SU-DHL-6 (cell line): ENCODE results near the gene MINK1.
A peak's percentile ranks its signal among the peaks of the same experiment; 100 is the strongest.

ENCODE experiments used
- H2AFZ ChIP-seq: fragments of 200-600 bp; sonication (generic); 2 replicates; pipeline ENCODE4 v1.6.1; 2014; ENCODE audit warnings: low read depth, mild to moderate bottlenecking, moderate library complexity, mixed read lengths, antibody characterized with exemption, low read length; ENCODE audit not compliant: severe bottlenecking
- H3F3A ChIP-seq: fragments of 200-600 bp; shearing (Covaris generic); 2 replicates; pipeline ENCODE4 v1.6.0; 2016; ENCODE audit warnings: antibody characterized with exemption, mild to moderate bottlenecking; ENCODE audit not compliant: insufficient read depth
- H3K27ac ChIP-seq: fragments of 200-600 bp; sonication (generic); 2 replicates; pipeline ENCODE4 v1.5.1; 2016; ENCODE audit warnings: low read depth, mild to moderate bottlenecking, low read length, moderate library complexity, mixed read lengths
- H3K27me3 ChIP-seq: fragments of 200-600 bp; sonication (generic), shearing (Covaris generic); 2 replicates; pipeline ENCODE4 v1.6.0; 2014; ENCODE audit warnings: mild to moderate bottlenecking, low read length
- H3K36me3 ChIP-seq: fragments of 200-600 bp; sonication (generic); 2 replicates; pipeline ENCODE4 v1.6.1; 2014; ENCODE audit warnings: mild to moderate bottlenecking, low read length, mixed read lengths
- H3K4me2 ChIP-seq: fragments of 300-600, 200-600 bp; shearing (Covaris generic), sonication (generic); 2 replicates; pipeline ENCODE4 v1.6.0; 2014; ENCODE audit warnings: low read length, low read depth, mild to moderate bottlenecking; ENCODE audit not compliant: poor library complexity, severe bottlenecking
- H3K4me3 ChIP-seq: fragments of 200-600 bp; sonication (generic); 2 replicates; pipeline ENCODE4 v1.5.1; 2014; ENCODE audit warnings: antibody characterized with exemption, low read length, mild to moderate bottlenecking, mixed read lengths; ENCODE audit not compliant: insufficient read depth, poor library complexity, severe bottlenecking
- H3K79me2 ChIP-seq: fragments of 200-600 bp; sonication (generic); 2 replicates; pipeline ENCODE4 v1.6.1; 2014; ENCODE audit warnings: mild to moderate bottlenecking, low read length, moderate library complexity; ENCODE audit not compliant: insufficient read depth
- H3K9ac ChIP-seq: fragments of 200-600 bp; sonication (generic); 2 replicates; pipeline ENCODE4 v1.7.0; 2014; ENCODE audit warnings: mild to moderate bottlenecking, low read length
- H3K9me2 ChIP-seq: fragments of 200-600 bp; sonication (generic); replicated peaks from 2 replicates; pipeline ENCODE4 v1.6.1; 2014; ENCODE audit warnings: low read length; ENCODE audit not compliant: insufficient read depth
- H3K9me3 ChIP-seq: fragments of 200-600 bp; sonication (generic); 2 replicates; pipeline ENCODE4 v1.6.1; 2014; ENCODE audit warnings: low read length, mixed read lengths; ENCODE audit not compliant: insufficient read depth
- H4K20me1 ChIP-seq: fragments of 200-600 bp; sonication (generic); 2 replicates; pipeline ENCODE4 v1.6.1; 2014; ENCODE audit warnings: low read depth, mild to moderate bottlenecking, antibody characterized with exemption, low read length, moderate library complexity, mixed read lengths
- EZH2phosphoT487 ChIP-seq: fragments of 200-600 bp; sonication (generic), shearing (Covaris generic); conservative IDR thresholded peaks from 2 replicates; pipeline ENCODE4 v1.6.1; 2018; ENCODE audit warnings: mild to moderate bottlenecking, antibody characterized with exemption, low read length, moderate library complexity, mixed read lengths
- TF ChIP-seq, protein P1 (sequence below): fragments of 200-600 bp; sonication (generic); IDR thresholded peaks from one replicate; pipeline ENCODE4 v1.5.1; 2017; ENCODE audit warnings: antibody characterized with exemption, mild to moderate bottlenecking, low read length, moderate library complexity; ENCODE audit not compliant: insufficient read depth, poor library complexity, severe bottlenecking

MINK1 gene

DNA sequence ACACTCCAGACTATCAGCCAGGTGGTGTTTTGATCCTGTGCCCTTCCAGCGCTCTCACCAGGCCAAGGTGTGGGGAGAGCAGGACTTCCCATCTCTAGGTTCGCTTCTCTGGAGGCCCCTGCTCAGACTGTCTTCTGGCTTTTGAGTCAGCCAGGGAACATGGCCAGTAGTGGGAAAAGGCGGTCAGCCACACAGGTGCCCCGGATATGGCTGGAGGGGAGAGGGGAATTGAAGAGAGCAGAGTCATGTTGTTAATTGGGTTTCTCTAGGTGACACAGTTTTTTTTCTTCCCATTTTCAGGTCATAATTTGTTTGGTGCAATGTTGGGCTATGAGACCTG is 1.5 kb downstream of the MINK1 start:
- Histone ChIP-seq H3K36me3 (no peaks in the 10 kb centered on the region), H3K9me3 (no peaks in the 10 kb centered on the region)

DNA sequence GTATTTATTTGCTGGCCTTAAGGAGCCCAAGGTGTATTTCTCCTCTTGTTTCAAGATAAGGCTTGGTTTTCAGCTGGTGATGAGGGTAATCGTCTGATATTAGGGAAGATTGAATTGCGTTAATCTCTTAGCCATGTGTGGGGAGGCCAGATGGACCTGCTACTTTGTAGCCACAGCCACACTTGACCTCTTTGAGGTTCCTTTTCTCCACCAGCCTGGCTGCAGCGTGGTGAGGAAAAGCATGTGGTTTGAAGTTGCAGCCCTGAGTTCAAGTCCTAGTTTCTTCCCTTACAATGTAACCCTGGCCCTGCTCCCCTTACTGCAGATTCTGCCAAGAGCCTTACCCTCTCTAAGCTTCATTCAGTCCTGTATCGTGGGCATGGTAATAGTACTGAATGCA is 3.1 kb downstream of the MINK1 start:
- H3K4me2 ChIP-seq = no peak overlapping the region
- no peak overlapping the region for H3K4me3 ChIP-seq
- H3K9me3 ChIP-seq = no peaks in the 10 kb centered on the region
- no peak overlapping the region for H3K9ac ChIP-seq
- 0 out of 2 replicates have a peak, but pooled peaks cover 3% of the 10 kb centered on the region for H4K20me1 ChIP-seq
- peaks cover 55% of the 10 kb centered on the region for H3K79me2 ChIP-seq
- no peak overlapping the region for H3K27ac ChIP-seq
- H3K36me3 ChIP-seq = no peaks in the 10 kb centered on the region
- H3K9me2 ChIP-seq = no peaks in the 10 kb centered on the region
- no peak overlapping the region for H2AFZ ChIP-seq
- TF ChIP-seq, protein P1, sequence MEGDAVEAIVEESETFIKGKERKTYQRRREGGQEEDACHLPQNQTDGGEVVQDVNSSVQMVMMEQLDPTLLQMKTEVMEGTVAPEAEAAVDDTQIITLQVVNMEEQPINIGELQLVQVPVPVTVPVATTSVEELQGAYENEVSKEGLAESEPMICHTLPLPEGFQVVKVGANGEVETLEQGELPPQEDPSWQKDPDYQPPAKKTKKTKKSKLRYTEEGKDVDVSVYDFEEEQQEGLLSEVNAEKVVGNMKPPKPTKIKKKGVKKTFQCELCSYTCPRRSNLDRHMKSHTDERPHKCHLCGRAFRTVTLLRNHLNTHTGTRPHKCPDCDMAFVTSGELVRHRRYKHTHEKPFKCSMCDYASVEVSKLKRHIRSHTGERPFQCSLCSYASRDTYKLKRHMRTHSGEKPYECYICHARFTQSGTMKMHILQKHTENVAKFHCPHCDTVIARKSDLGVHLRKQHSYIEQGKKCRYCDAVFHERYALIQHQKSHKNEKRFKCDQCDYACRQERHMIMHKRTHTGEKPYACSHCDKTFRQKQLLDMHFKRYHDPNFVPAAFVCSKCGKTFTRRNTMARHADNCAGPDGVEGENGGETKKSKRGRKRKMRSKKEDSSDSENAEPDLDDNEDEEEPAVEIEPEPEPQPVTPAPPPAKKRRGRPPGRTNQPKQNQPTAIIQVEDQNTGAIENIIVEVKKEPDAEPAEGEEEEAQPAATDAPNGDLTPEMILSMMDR = no peak
- TF ChIP-seq EZH2phosphoT487 = no peak
- 0 out of 2 replicates have a peak, but pooled peaks cover 6% of the 10 kb centered on the region for H3F3A ChIP-seq
- H3K27me3 ChIP-seq = no peaks in the 10 kb centered on the region

More for the DNA sequence above, 1.5 kb downstream of the MINK1 start:
- Histone ChIP-seq H3K9me2 (no peaks in the 10 kb centered on the region), H2AFZ (no peak overlapping the region), H3K79me2 (peaks cover 41% of the 10 kb centered on the region), H3K27me3 (no peaks in the 10 kb centered on the region), H3K9ac (peak overlapping the region; percentile 90), H3F3A (0 out of 2 replicates have a peak, but pooled peaks cover 6% of the 10 kb centered on the region), H4K20me1 (no peaks in the 10 kb centered on the region), H3K4me3 (peak overlapping the region; percentile 81), H3K4me2 (peak overlapping the region; percentile 83), H3K27ac (no peak overlapping the region)
- TF ChIP-seq, protein P1 = no peak
- TF ChIP-seq EZH2phosphoT487 = no peak

DNA sequence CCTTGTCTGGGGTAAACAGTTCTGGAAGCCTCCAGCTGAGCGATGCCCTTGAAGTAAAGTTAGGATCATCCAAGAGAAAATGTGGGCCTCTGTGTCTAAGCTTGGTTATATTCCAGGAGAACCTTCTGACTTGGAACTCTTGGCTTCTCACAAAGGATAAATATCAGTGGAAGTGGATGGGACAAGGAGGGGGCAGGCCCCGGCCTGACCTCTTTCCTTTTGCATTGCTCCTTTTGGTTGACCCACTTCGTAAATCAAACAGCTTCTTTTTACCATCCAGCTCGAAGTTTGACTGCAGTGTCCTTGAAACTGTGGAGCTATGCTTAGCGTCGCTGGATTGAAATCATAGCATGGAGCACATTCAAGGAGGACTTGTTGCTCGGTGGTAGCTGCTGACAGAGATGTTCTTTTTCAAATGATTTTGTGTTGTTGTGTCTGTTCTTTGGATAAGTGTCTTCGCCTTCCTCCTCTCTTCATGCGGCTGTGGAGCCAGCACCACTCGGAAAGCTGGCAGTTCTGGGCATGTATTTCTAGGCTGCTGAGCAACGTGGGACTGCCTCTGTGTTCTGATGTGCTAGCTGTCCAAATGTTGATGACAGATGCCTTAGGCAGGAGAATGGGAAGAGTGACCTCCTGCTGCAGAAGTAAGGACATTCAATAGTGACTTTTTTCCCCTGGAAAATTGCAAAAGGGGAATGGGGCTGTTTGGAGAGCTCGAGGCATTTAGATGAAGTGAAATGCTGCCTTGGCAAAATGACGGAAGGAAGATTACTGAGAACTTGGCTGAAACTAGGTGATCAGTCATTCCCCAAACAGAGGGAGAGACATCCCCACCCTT is 4.5 kb downstream of the MINK1 start:
- no peaks in the 10 kb centered on the region for H3K9me3 ChIP-seq
- no peak overlapping the region for H3K9ac ChIP-seq
- H3K79me2 ChIP-seq = peaks cover 64% of the 10 kb centered on the region
- no peaks in the 10 kb centered on the region for H3K9me2 ChIP-seq
- H2AFZ ChIP-seq = no peak overlapping the region
- no peaks in the 10 kb centered on the region for H3K36me3 ChIP-seq
- no peak overlapping the region for H3K4me3 ChIP-seq
- 0 out of 2 replicates have a peak, but pooled peaks cover 3% of the 10 kb centered on the region for H4K20me1 ChIP-seq
- no peak overlapping the region for H3K4me2 ChIP-seq
- TF ChIP-seq, protein P1 = no peak
- TF ChIP-seq EZH2phosphoT487 = no peak
- 0 out of 2 replicates have a peak, but pooled peaks cover 6% of the 10 kb centered on the region for H3F3A ChIP-seq
- no peak overlapping the region for H3K27ac ChIP-seq
- no peaks in the 10 kb centered on the region for H3K27me3 ChIP-seq
